ENCODE data around the gene APOBEC3C. TPM values are rescaled to one million over a fixed set of nuclear protein-coding genes. Genes with fewer than 3 reads are reported as not detected.
"Not testable (repeated sequence)": the region's sequence is repeated elsewhere in the genome, so short reads cannot be mapped to it uniquely, and the experiment has no call there.

The APOBEC3C gene
- polyA plus RNA-seq, 1 donor from 2014 or later, result not detected

DNA sequence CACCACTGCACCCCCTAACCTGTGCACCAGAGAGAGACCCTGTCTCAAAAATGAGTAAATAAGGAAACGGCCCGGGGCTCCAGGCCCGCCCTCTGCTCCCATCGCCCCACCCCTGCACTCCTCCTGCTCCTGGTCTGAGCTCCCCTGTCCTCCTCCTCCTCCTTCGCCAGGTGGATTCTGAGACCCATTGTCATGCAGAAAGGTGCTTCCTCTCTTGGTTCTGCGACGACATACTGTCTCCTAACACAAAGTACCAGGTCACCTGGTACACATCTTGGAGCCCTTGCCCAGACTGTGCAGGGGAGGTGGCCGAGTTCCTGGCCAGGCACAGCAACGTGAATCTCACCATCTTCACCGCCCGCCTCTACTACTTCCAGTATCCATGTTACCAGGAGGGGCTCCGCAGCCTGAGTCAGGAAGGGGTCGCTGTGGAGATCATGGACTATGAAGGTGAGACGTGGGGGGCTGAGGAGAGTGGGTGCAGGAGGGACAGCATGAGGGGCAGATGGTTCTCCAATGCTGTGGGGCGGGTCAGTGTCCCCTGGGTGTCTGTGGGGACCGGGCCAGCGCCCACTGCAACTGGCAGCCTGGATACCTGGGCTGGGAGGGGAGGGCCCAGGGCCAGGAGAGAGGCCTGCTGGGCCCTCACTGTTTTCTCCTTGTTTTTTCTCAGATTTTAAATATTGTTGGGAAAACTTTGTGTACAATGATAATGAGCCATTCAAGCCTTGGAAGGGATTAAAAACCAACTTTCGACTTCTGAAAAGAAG is 3.7 kb downstream of the APOBEC3C start:
- H3F3A ChIP-seq (ENCODE audit: insufficient read depth, low read length, poor library complexity, severe bottlenecking), result no peaks in the 10 kb centered on the region
- TF ChIP-seq RAD21 (conservative IDR thresholded peaks at IDR 0.05) (no peak), EP300 (conservative IDR thresholded peaks at IDR 0.05; ENCODE audit: poor library complexity, severe bottlenecking) (no peak), SMC3 (conservative IDR thresholded peaks at IDR 0.05; ENCODE audit: poor library complexity) (no peak), EZH2 (IDR thresholded peaks at IDR 0.05; ENCODE audit: borderline replicate concordance, insufficient read depth, low read length, poor library complexity, severe bottlenecking) (no peak), POLR2AphosphoS5 (IDR thresholded peaks at IDR 0.05) (no peak), TAF1 (IDR thresholded peaks at IDR 0.05; ENCODE audit: low read depth) (no peak), MXI1 (conservative IDR thresholded peaks at IDR 0.05; ENCODE audit: poor library complexity, severe bottlenecking) (no peak)
- TF ChIP-seq, protein P1, sequence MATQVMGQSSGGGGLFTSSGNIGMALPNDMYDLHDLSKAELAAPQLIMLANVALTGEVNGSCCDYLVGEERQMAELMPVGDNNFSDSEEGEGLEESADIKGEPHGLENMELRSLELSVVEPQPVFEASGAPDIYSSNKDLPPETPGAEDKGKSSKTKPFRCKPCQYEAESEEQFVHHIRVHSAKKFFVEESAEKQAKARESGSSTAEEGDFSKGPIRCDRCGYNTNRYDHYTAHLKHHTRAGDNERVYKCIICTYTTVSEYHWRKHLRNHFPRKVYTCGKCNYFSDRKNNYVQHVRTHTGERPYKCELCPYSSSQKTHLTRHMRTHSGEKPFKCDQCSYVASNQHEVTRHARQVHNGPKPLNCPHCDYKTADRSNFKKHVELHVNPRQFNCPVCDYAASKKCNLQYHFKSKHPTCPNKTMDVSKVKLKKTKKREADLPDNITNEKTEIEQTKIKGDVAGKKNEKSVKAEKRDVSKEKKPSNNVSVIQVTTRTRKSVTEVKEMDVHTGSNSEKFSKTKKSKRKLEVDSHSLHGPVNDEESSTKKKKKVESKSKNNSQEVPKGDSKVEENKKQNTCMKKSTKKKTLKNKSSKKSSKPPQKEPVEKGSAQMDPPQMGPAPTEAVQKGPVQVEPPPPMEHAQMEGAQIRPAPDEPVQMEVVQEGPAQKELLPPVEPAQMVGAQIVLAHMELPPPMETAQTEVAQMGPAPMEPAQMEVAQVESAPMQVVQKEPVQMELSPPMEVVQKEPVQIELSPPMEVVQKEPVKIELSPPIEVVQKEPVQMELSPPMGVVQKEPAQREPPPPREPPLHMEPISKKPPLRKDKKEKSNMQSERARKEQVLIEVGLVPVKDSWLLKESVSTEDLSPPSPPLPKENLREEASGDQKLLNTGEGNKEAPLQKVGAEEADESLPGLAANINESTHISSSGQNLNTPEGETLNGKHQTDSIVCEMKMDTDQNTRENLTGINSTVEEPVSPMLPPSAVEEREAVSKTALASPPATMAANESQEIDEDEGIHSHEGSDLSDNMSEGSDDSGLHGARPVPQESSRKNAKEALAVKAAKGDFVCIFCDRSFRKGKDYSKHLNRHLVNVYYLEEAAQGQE (IDR thresholded peaks at IDR 0.05; ENCODE audit: borderline replicate concordance), result no peak
- TF ChIP-seq, protein P2, sequence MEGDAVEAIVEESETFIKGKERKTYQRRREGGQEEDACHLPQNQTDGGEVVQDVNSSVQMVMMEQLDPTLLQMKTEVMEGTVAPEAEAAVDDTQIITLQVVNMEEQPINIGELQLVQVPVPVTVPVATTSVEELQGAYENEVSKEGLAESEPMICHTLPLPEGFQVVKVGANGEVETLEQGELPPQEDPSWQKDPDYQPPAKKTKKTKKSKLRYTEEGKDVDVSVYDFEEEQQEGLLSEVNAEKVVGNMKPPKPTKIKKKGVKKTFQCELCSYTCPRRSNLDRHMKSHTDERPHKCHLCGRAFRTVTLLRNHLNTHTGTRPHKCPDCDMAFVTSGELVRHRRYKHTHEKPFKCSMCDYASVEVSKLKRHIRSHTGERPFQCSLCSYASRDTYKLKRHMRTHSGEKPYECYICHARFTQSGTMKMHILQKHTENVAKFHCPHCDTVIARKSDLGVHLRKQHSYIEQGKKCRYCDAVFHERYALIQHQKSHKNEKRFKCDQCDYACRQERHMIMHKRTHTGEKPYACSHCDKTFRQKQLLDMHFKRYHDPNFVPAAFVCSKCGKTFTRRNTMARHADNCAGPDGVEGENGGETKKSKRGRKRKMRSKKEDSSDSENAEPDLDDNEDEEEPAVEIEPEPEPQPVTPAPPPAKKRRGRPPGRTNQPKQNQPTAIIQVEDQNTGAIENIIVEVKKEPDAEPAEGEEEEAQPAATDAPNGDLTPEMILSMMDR (IDR thresholded peaks at IDR 0.05; ENCODE audit: poor library complexity, severe bottlenecking), result no peak
- no peaks in the 10 kb centered on the region for H3K27me3 ChIP-seq (ENCODE audit: insufficient read depth, low read depth, low read length)
- H3K4me3 ChIP-seq (ENCODE audit: low read length), result no peak overlapping the region
- no peaks in the 10 kb centered on the region for H3K9me3 ChIP-seq (ENCODE audit: low read length)
- no peak overlapping the region for H3K4me2 ChIP-seq (ENCODE audit: low read length)
- no peak overlapping the region for H3K9ac ChIP-seq (ENCODE audit: low read length)
- no peaks in the 10 kb centered on the region for H4K20me1 ChIP-seq (ENCODE audit: insufficient read depth)
- H3K36me3 ChIP-seq (ENCODE audit: insufficient read depth, low read length), result no peaks in the 10 kb centered on the region
- no peak overlapping the region for H2AFZ ChIP-seq (ENCODE audit: low read depth, low read length)
- H3K9me2 ChIP-seq (ENCODE audit: insufficient read depth, low read length), result no peaks in the 10 kb centered on the region
- H3K79me2 ChIP-seq (replicated peaks; ENCODE audit: insufficient read depth, low read length), result no peaks in the 10 kb centered on the region
- no peak overlapping the region for H3K27ac ChIP-seq (ENCODE audit: low read length)

DNA sequence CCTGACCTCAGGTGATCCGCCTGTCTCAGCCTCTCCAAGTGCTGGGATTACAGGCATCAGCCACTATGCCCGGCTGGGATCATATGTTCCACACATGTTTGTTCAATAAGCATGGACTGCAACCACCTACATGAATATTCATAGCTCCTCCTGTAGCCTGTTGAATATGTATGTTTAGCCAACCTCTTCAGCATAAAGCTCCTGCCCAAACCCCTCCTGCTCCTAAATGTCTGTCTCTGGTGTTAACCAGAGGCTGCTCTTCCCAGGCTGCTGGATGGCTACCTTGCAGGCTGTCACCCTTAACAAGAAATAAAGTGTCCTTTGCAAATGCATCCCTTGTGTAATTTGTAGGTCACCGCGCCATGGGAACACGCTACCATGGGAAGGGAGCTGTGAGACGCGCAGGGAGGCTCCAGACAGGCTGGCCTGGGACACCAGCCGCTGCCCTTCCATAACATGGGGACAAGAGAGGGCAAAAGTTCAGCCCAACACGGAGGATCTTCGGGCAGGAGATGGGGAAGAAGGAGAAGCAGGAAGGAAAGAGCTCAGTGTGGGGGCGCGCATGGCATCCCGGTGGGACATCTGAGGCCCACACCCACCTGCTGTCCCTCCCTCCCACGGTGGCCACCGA is 6.1 kb downstream of the APOBEC3C start:
- H3F3A ChIP-seq (ENCODE audit: insufficient read depth, low read length, poor library complexity, severe bottlenecking); H3K9me2 ChIP-seq (ENCODE audit: insufficient read depth, low read length); H3K4me3 ChIP-seq (ENCODE audit: low read length); H3K9ac ChIP-seq (ENCODE audit: low read length); H3K27ac ChIP-seq (ENCODE audit: low read length); H3K9me3 ChIP-seq (ENCODE audit: low read length); H3K4me2 ChIP-seq (ENCODE audit: low read length); H3K79me2 ChIP-seq (replicated peaks; ENCODE audit: insufficient read depth, low read length); H4K20me1 ChIP-seq (ENCODE audit: insufficient read depth); H3K27me3 ChIP-seq (ENCODE audit: insufficient read depth, low read depth, low read length); H3K36me3 ChIP-seq (ENCODE audit: insufficient read depth, low read length); H2AFZ ChIP-seq (ENCODE audit: low read depth, low read length): not testable (repeated sequence)

All from neural cell (in vitro differentiated cells).